ENCODE results near the gene TEX48.

Gene TEX48

DNA sequence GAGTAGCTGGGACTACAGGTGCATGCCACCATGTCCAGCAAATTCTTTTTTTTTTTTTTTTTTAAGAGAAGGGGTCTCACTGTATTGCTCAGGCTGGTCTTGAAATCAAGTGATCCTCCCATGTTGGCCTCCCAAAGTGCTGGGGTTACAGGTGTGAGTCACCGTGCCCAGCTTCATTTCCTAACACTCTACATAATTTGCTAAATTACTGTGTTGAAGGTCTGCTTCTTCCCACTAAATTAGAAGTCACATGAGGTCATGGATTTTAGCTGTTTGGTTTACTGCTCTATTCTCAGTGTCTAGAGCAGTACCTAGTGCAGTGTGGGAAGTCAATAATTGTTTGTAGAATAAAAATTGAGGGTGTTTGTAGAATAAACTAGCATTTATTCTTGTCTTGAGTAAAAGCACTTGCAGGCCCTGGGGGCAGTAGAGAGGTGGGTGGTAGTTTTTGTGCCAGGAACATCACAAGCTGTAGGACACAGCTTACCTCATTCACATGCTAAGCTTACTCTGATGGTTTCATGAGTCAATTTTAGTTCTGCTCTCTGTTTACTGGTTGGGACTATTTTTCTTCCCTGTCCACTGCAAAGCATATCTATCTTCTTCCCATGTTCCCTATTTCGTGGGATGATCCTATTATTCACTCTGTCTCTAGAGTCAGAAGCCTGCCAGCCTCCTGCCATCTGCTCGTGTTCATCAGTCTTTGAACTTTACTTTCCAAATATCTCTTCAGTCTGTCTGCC lies 7.0 kb downstream of the TEX48 start:
- H3K4me3 ChIP-seq (ENCODE audit: low read depth in 1 of 2, low read length in 2 of 2): no peak overlapping the region
- no peak for DNase-seq
- no peaks in the 10 kb centered on the region for H3K79me2 ChIP-seq (ENCODE audit: insufficient read depth, low read length)
- no peak overlapping the region for H3K27ac ChIP-seq (ENCODE audit: low read length)
- H3K27me3 ChIP-seq (ENCODE audit: insufficient read depth, low read length, poor library complexity): no peaks in the 10 kb centered on the region
- H3K36me3 ChIP-seq (ENCODE audit: insufficient read depth, low read length): no peaks in the 10 kb centered on the region
- H3K9me3 ChIP-seq (ENCODE audit: insufficient read depth, low read length, severe bottlenecking): no peaks in the 10 kb centered on the region
- no peak overlapping the region for H2AFZ ChIP-seq (ENCODE audit: low read depth, low read length)
- H3K4me1 ChIP-seq (ENCODE audit: insufficient read depth, low read length): peaks cover 22% of the 10 kb centered on the region
- H3K4me2 ChIP-seq (ENCODE audit: insufficient read depth, low read length): no peak overlapping the region
- H3K9ac ChIP-seq (ENCODE audit: low read depth, low read length): no peak overlapping the region
- ATAC-seq (ENCODE audit: insufficient read depth, low read depth): no peak
- H4K20me1 ChIP-seq (ENCODE audit: insufficient read depth, low read length): no peaks in the 10 kb centered on the region
- TF ChIP-seq, protein P1, sequence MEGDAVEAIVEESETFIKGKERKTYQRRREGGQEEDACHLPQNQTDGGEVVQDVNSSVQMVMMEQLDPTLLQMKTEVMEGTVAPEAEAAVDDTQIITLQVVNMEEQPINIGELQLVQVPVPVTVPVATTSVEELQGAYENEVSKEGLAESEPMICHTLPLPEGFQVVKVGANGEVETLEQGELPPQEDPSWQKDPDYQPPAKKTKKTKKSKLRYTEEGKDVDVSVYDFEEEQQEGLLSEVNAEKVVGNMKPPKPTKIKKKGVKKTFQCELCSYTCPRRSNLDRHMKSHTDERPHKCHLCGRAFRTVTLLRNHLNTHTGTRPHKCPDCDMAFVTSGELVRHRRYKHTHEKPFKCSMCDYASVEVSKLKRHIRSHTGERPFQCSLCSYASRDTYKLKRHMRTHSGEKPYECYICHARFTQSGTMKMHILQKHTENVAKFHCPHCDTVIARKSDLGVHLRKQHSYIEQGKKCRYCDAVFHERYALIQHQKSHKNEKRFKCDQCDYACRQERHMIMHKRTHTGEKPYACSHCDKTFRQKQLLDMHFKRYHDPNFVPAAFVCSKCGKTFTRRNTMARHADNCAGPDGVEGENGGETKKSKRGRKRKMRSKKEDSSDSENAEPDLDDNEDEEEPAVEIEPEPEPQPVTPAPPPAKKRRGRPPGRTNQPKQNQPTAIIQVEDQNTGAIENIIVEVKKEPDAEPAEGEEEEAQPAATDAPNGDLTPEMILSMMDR (IDR thresholded peaks at IDR 0.05; ENCODE audit: borderline replicate concordance, extremely low read depth, low read length, poor library complexity, severe bottlenecking): no peak
- no peak for TF ChIP-seq EZH2 (IDR thresholded peaks at IDR 0.05; ENCODE audit: borderline replicate concordance, low read depth, low read length, severe bottlenecking)

DNA sequence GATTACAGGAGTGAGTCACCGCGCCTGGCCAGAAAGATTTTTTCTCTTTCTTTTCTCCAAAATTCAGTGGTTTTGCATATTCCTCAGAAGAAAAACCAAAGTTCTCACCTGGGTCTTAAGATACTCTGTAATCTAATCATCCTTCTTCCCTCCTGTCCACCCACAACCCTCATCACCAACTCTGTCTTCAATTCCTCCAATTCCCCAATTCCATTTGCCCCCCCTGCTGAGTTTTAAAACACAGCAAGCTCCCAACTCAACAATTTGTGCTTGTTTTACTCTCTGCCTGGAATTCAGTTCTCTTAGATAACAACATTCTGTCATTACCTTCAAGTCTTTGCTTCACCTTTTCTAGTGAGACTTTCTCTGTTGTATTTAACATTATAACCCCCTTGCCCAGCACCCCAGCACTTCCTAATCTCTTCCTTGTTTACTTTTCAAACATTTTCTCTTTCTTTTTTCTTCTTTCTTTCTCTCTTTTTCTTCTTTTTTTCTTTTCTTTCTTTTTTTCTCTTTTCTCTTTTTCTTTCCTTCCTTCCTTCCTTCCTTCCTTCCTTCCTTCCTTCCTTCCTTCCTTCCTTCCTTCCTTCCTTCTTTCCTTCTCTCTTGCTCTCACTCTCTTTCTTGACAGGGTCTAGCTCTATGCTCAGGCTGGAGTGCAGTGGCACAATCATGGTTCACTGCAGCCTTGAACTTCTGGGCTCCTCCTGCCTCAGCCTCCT lies 7.8 kb downstream of the TEX48 start:
- TF ChIP-seq, protein P1 (IDR thresholded peaks at IDR 0.05; ENCODE audit: borderline replicate concordance, extremely low read depth, low read length, poor library complexity, severe bottlenecking): no peak
- no peak for TF ChIP-seq EZH2 (IDR thresholded peaks at IDR 0.05; ENCODE audit: borderline replicate concordance, low read depth, low read length, severe bottlenecking)
- no peaks in the 10 kb centered on the region for H3K9me3 ChIP-seq (ENCODE audit: insufficient read depth, low read length, severe bottlenecking)
- no peak overlapping the region for H3K4me2 ChIP-seq (ENCODE audit: insufficient read depth, low read length)
- H3K27ac ChIP-seq (ENCODE audit: low read length): no peak overlapping the region
- peaks cover 22% of the 10 kb centered on the region for H3K4me1 ChIP-seq (ENCODE audit: insufficient read depth, low read length)
- ATAC-seq (ENCODE audit: insufficient read depth, low read depth): no peak
- no peaks in the 10 kb centered on the region for H3K79me2 ChIP-seq (ENCODE audit: insufficient read depth, low read length)
- no peaks in the 10 kb centered on the region for H3K36me3 ChIP-seq (ENCODE audit: insufficient read depth, low read length)
- H3K27me3 ChIP-seq (ENCODE audit: insufficient read depth, low read length, poor library complexity): no peaks in the 10 kb centered on the region
- H2AFZ ChIP-seq (ENCODE audit: low read depth, low read length): no peak overlapping the region
- no peaks in the 10 kb centered on the region for H4K20me1 ChIP-seq (ENCODE audit: insufficient read depth, low read length)
- no peak overlapping the region for H3K4me3 ChIP-seq (ENCODE audit: low read depth in 1 of 2, low read length in 2 of 2)
- no peak overlapping the region for H3K9ac ChIP-seq (ENCODE audit: low read depth, low read length)
- DNase-seq: no peak

DNA sequence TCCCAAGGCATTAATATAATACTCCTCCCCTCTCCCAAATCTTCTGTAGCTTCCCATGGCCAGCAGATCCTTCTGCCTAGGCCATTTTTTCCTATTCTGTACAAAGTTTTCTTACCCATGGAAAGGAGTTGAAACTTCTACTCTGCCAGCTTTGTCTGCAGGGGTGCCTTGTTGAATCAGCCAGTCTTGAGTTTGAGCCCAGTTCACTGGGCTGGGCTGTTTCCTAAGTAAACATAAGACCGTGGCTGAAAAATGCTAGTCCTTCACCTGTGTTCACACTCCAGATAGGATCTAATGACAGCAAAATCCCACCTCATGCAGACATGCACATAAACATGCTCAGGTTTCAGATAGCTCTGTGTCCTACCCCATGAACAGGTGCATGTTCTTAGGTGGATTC lies 10.4 kb downstream of the TEX48 start:
- Histone ChIP-seq H3K36me3 (ENCODE audit: insufficient read depth, low read length) (no peaks in the 10 kb centered on the region), H3K27ac (ENCODE audit: low read length) (no peak overlapping the region)

More for the DNA sequence above, 10.4 kb downstream of the TEX48 start:
- Histone ChIP-seq H2AFZ (ENCODE audit: low read depth, low read length) (no peak overlapping the region), H3K4me1 (ENCODE audit: insufficient read depth, low read length) (peaks cover 8% of the 10 kb centered on the region), H3K9me3 (ENCODE audit: insufficient read depth, low read length, severe bottlenecking) (no peaks in the 10 kb centered on the region), H4K20me1 (ENCODE audit: insufficient read depth, low read length) (no peaks in the 10 kb centered on the region), H3K79me2 (ENCODE audit: insufficient read depth, low read length) (no peaks in the 10 kb centered on the region), H3K9ac (ENCODE audit: low read depth, low read length) (no peak overlapping the region), H3K4me3 (ENCODE audit: low read depth in 1 of 2, low read length in 2 of 2) (no peak overlapping the region), H3K27me3 (ENCODE audit: insufficient read depth, low read length, poor library complexity) (no peaks in the 10 kb centered on the region), H3K4me2 (ENCODE audit: insufficient read depth, low read length) (no peak overlapping the region)
- ATAC-seq (ENCODE audit: insufficient read depth, low read depth): no peak
- no peak for TF ChIP-seq EZH2 (IDR thresholded peaks at IDR 0.05; ENCODE audit: borderline replicate concordance, low read depth, low read length, severe bottlenecking)
- TF ChIP-seq, protein P1 (IDR thresholded peaks at IDR 0.05; ENCODE audit: borderline replicate concordance, extremely low read depth, low read length, poor library complexity, severe bottlenecking): no peak
- no peak for DNase-seq
